H1 (cell line): ENCODE results near the gene OSMR. TPM values are rescaled to one million over a fixed set of nuclear protein-coding genes. Genes with fewer than 3 reads are reported as not detected.

Source experiments
- CBX5 ChIP-seq: fragments of 300-800, 300-1000 bp; sonication (generic); IDR thresholded peaks from 2 replicates; pipeline ENCODE4 v1.7.1; 2016; ENCODE audit warnings: antibody characterized with exemption, low read length, low read depth
- RNF2 ChIP-seq: fragments of 200-900, 300-1000 bp; sonication (generic); IDR thresholded peaks from 2 replicates; pipeline ENCODE4 v1.7.1; 2016; ENCODE audit warnings: borderline replicate concordance, low read depth, mild to moderate bottlenecking, antibody characterized with exemption, low read length; ENCODE audit not compliant: poor library complexity, severe bottlenecking; ENCODE audit errors: missing control alignments
- polyA plus RNA-seq, 7 experiments: library from polyadenylated mRNA; depleted of rRNA in 3 of 7; stranded (reverse) in 5 of 7; unstranded in 2 of 7; fragments of >200 nt in 5 of 7; fragments of 200-250 nt in 2 of 7; gene quantifications; 1 replicate in 5 of 7; 2 replicates in 1 of 7; 4 replicates in 1 of 7; pipeline versions ENCODE4 v1.2.1 to v1.2.3, GENCODE V29; 2011 to 2013; ENCODE audit warnings: missing spikeins in 2 of 7, mixed read lengths in 2 of 7
- total RNA-seq: library from RNA; stranded (reverse); fragmentation: NEBNext Ultra II Directional; extraction: Animal tissue kit (Norgen Biotek cat#: 25700); gene quantifications from 2 replicates; pipeline ENCODE4 v1.2.1, GENCODE V29; 2021
- TF ChIP-seq, protein P1 (sequence below): fragments of 300-600 bp; sonication (generic); IDR thresholded peaks from 2 replicates; pipeline ENCODE4 v1.7.1; 2012; ENCODE audit warnings: low read length, moderate library complexity, mild to moderate bottlenecking, inconsistent platforms; ENCODE audit not compliant: insufficient replicate concordance

OSMR gene
- total and polyA plus RNA-seq, 2 of the 8 experiments (the other 6 are each of a cell fraction or from before 2014, with no cell fraction given) = 2.3 to 2.6 TPM

DNA sequence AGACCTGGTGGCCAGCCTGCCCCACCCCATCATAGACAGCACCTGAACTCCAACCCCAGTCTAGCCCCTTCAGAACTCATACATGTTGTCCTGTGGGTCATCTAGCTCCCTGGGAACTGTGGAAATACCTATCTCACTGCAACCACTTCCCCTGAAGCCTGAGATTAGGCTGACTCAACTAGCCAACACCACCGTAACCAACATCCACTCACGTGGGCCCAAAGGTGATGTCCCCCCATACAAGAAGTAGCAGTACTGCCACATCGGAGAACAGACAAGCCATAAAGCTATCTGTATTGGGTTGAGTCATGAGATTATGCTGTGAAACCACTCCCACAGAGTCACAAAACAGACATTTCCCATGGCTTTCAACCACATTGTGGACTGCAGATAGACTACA is 46.6 kb downstream of the OSMR start (continued):
- TF ChIP-seq, protein P1, sequence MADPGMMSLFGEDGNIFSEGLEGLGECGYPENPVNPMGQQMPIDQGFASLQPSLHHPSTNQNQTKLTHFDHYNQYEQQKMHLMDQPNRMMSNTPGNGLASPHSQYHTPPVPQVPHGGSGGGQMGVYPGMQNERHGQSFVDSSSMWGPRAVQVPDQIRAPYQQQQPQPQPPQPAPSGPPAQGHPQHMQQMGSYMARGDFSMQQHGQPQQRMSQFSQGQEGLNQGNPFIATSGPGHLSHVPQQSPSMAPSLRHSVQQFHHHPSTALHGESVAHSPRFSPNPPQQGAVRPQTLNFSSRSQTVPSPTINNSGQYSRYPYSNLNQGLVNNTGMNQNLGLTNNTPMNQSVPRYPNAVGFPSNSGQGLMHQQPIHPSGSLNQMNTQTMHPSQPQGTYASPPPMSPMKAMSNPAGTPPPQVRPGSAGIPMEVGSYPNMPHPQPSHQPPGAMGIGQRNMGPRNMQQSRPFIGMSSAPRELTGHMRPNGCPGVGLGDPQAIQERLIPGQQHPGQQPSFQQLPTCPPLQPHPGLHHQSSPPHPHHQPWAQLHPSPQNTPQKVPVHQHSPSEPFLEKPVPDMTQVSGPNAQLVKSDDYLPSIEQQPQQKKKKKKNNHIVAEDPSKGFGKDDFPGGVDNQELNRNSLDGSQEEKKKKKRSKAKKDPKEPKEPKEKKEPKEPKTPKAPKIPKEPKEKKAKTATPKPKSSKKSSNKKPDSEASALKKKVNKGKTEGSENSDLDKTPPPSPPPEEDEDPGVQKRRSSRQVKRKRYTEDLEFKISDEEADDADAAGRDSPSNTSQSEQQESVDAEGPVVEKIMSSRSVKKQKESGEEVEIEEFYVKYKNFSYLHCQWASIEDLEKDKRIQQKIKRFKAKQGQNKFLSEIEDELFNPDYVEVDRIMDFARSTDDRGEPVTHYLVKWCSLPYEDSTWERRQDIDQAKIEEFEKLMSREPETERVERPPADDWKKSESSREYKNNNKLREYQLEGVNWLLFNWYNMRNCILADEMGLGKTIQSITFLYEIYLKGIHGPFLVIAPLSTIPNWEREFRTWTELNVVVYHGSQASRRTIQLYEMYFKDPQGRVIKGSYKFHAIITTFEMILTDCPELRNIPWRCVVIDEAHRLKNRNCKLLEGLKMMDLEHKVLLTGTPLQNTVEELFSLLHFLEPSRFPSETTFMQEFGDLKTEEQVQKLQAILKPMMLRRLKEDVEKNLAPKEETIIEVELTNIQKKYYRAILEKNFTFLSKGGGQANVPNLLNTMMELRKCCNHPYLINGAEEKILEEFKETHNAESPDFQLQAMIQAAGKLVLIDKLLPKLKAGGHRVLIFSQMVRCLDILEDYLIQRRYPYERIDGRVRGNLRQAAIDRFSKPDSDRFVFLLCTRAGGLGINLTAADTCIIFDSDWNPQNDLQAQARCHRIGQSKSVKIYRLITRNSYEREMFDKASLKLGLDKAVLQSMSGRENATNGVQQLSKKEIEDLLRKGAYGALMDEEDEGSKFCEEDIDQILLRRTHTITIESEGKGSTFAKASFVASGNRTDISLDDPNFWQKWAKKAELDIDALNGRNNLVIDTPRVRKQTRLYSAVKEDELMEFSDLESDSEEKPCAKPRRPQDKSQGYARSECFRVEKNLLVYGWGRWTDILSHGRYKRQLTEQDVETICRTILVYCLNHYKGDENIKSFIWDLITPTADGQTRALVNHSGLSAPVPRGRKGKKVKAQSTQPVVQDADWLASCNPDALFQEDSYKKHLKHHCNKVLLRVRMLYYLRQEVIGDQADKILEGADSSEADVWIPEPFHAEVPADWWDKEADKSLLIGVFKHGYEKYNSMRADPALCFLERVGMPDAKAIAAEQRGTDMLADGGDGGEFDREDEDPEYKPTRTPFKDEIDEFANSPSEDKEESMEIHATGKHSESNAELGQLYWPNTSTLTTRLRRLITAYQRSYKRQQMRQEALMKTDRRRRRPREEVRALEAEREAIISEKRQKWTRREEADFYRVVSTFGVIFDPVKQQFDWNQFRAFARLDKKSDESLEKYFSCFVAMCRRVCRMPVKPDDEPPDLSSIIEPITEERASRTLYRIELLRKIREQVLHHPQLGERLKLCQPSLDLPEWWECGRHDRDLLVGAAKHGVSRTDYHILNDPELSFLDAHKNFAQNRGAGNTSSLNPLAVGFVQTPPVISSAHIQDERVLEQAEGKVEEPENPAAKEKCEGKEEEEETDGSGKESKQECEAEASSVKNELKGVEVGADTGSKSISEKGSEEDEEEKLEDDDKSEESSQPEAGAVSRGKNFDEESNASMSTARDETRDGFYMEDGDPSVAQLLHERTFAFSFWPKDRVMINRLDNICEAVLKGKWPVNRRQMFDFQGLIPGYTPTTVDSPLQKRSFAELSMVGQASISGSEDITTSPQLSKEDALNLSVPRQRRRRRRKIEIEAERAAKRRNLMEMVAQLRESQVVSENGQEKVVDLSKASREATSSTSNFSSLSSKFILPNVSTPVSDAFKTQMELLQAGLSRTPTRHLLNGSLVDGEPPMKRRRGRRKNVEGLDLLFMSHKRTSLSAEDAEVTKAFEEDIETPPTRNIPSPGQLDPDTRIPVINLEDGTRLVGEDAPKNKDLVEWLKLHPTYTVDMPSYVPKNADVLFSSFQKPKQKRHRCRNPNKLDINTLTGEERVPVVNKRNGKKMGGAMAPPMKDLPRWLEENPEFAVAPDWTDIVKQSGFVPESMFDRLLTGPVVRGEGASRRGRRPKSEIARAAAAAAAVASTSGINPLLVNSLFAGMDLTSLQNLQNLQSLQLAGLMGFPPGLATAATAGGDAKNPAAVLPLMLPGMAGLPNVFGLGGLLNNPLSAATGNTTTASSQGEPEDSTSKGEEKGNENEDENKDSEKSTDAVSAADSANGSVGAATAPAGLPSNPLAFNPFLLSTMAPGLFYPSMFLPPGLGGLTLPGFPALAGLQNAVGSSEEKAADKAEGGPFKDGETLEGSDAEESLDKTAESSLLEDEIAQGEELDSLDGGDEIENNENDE = no peak
- TF ChIP-seq RNF2 (no peak), CBX5 (no peak)
